HepG2 (cell line): ENCODE measurements around the gene UCN. TPM values are rescaled to one million over a fixed set of nuclear protein-coding genes. Genes with fewer than 3 reads are reported as not detected.

Source experiments
- CC2D1A ChIP-seq: sonication (generic); formaldehyde crosslinking; IDR thresholded peaks from 2 replicates; pipeline ENCODE4 v1.8.1; 2023; ENCODE audit warnings: mild to moderate bottlenecking, missing genetic modification reagents
- CHCHD3 ChIP-seq: sonication (generic); formaldehyde crosslinking; IDR thresholded peaks from 2 replicates; pipeline ENCODE4 v1.8.0; 2022; ENCODE audit warnings: mild to moderate bottlenecking, missing genetic modification reagents, moderate library complexity
- EED ChIP-seq: sonication (generic); formaldehyde crosslinking; IDR thresholded peaks from 2 replicates; pipeline ENCODE4 v1.5.0; 2020; ENCODE audit warnings: mild to moderate bottlenecking, missing genetic modification reagents
- FIP1L1 ChIP-seq: fragments of 200-400 bp; formaldehyde crosslinking; IDR thresholded peaks from 2 replicates; pipeline ENCODE4 v1.6.1; 2018; ENCODE audit warnings: low read depth, mild to moderate bottlenecking, low read length, moderate library complexity, borderline replicate concordance; ENCODE audit not compliant: insufficient read depth
- MAFG ChIP-seq: sonication (generic); formaldehyde crosslinking; IDR thresholded peaks from 2 replicates; pipeline ENCODE4 v1.5.1; 2020; ENCODE audit warnings: mild to moderate bottlenecking, missing genetic modification reagents
- RCOR2 ChIP-seq: IDR thresholded peaks from 2 replicates; pipeline ENCODE4 v1.6.1; 2016; ENCODE audit warnings: missing biosample characterization, missing genetic modification reagents
- RERE ChIP-seq: IDR thresholded peaks from 2 replicates; pipeline ENCODE4 v1.6.1; 2016; ENCODE audit warnings: low read depth, missing genetic modification reagents, missing compliant biosample characterization
- REST ChIP-seq, 2 experiments: IDR thresholded peaks; 2 replicates each; pipeline ENCODE4 v1.6.1; 2011 to 2012; ENCODE audit warnings: low read length in 2 of 2, borderline replicate concordance in 1 of 2, low read depth in 1 of 2, mild to moderate bottlenecking in 1 of 2, moderate library complexity in 1 of 2
- SETDB1 ChIP-seq: sonication (generic); formaldehyde crosslinking; IDR thresholded peaks from 2 replicates; pipeline ENCODE4 v1.5.1; 2020; ENCODE audit warnings: missing genetic modification reagents, mild to moderate bottlenecking, borderline replicate concordance
- SRSF9 ChIP-seq: fragments of 200-400 bp; formaldehyde crosslinking; IDR thresholded peaks from 2 replicates; pipeline ENCODE4 v1.6.1; 2018; ENCODE audit warnings: borderline replicate concordance, mild to moderate bottlenecking, low read depth, low read length; ENCODE audit not compliant: insufficient read depth, poor library complexity, severe bottlenecking
- TAF15 ChIP-seq: fragments of 200-400 bp; formaldehyde crosslinking; IDR thresholded peaks from one replicate; pipeline ENCODE4 v1.6.1; 2018; ENCODE audit warnings: mild to moderate bottlenecking, low read depth, low read length; ENCODE audit not compliant: poor library complexity, severe bottlenecking
- THAP11 ChIP-seq: IDR thresholded peaks from 2 replicates; pipeline ENCODE4 v1.6.1; 2016; ENCODE audit warnings: missing biosample characterization, missing genetic modification reagents
- ZNF569 ChIP-seq: sonication (generic); formaldehyde crosslinking; IDR thresholded peaks from 2 replicates; pipeline ENCODE4 v1.5.0; 2020; ENCODE audit warnings: mild to moderate bottlenecking, missing genetic modification reagents, moderate library complexity, borderline replicate concordance
- ZNF746 ChIP-seq: sonication (generic); formaldehyde crosslinking; IDR thresholded peaks from 2 replicates; pipeline ENCODE4 v1.8.0; 2022; ENCODE audit warnings: mild to moderate bottlenecking, missing genetic modification reagents
- polyA plus RNA-seq, 8 experiments: library from polyadenylated mRNA; depleted of rRNA in 3 of 8; stranded (reverse) in 7 of 8; unstranded in 1 of 8; fragments of >200 nt; fragmentation: Illumina TruSeq in 4 of 8; extraction: Trizol in 4 of 8; gene quantifications; 2 replicates each; pipeline versions ENCODE4 v1.2.1 to v1.2.3, GENCODE V29; 2011 to 2016; ENCODE audit warnings: low read depth in 4 of 8, missing spikeins in 1 of 8, mixed read lengths in 1 of 8; ENCODE audit not compliant: insufficient read depth in 1 of 8
- total RNA-seq, 5 experiments: library from RNA; depleted of rRNA; stranded (reverse); fragments of >200 nt; fragmentation: Illumina TruSeq; extraction: Trizol; gene quantifications; 2 replicates each; pipeline ENCODE4 v1.2.3, GENCODE V29; 2016; ENCODE audit warnings: low read depth in 1 of 5
- TF ChIP-seq, protein P1 (sequence below): sonication (generic); formaldehyde crosslinking; IDR thresholded peaks from 2 replicates; pipeline ENCODE4 v1.4.0; 2020; ENCODE audit warnings: missing genetic modification reagents, mild to moderate bottlenecking, borderline replicate concordance
- TF ChIP-seq, protein P2 (sequence below): sonication (generic); formaldehyde crosslinking; IDR thresholded peaks from 2 replicates; pipeline ENCODE4 v1.5.0; 2020; ENCODE audit warnings: missing genetic modification reagents

Gene UCN
- total and polyA plus RNA-seq, 2 of the 13 experiments (the other 11 are each of a cell fraction or from before 2014, with no cell fraction given) = 1.2 to 2.3 TPM

DNA sequence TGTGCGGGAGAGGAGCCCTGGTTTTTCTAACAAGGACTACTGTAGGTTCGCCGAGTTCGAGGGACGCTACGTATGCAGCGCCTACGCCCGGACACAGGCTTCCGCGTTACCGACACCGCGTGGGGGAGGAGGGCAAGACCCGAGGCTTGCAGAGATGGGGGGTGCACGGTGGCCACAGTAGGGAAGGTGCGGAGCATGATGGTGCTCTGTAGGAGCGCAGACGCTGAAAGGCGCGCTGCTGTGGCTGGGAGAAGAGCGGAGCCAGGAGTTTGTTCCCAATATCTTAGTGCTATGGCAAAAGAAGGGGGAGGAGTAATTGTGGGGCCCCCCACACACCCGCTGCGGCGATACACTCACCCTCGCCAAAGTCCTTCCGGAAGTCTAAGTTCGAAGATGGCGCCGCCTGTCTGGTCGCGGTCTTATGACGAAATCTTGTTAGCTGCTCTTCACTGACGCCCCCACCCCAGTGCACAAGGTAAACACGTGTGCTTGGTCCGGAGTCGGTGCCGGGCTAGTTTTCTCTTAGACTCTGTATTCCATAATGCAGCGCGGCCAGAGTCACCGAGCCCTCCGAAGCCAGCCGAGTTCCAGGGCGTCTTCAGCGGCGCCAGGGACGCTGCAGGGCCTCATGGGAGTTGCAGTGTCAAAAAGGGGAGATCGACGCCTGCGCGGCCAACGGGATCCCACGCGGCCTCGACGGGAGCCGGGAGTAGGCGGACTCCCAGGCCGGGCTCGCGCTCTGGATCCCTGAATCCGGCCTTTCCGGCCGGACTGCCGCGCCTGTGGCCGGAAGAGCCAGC, 48.3 kb upstream of the UCN start, which contains the start of gene GTF3C2 (continued):
- TF ChIP-seq, protein P1, sequence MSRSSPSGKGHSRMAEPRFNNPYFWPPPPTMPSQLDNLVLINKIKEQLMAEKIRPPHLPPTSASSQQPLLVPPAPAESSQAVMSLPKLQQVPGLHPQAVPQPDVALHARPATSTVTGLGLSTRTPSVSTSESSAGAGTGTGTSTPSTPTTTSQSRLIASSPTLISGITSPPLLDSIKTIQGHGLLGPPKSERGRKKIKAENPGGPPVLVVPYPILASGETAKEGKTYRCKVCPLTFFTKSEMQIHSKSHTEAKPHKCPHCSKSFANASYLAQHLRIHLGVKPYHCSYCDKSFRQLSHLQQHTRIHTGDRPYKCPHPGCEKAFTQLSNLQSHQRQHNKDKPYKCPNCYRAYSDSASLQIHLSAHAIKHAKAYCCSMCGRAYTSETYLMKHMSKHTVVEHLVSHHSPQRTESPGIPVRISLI (CRISPR knock-in tag) = no peak; the same call in 1 of the 2 replicates
- TF ChIP-seq THAP11 = peak; percentile 96
- TF ChIP-seq ZNF746 (CRISPR knock-in tag) = peak; percentile 55; the same call in 1 of the 2 replicates
- TF ChIP-seq CC2D1A = 0 out of 2 replicates have a peak, but pooled peaks have one; percentile 55
- TF ChIP-seq MAFG = no peak
- TF ChIP-seq RERE (CRISPR knock-in tag) = peak; percentile 52; the same call in 1 of the 2 replicates
- TF ChIP-seq RCOR2 = no peak
- no peak for TF ChIP-seq SETDB1 (CRISPR knock-in tag)
- TF ChIP-seq SRSF9 = no peak
- TF ChIP-seq ZNF569 = no peak
- TF ChIP-seq CHCHD3 (CRISPR knock-in tag) = no peak
- peak; percentile 12 for TF ChIP-seq FIP1L1
- TF ChIP-seq, protein P2, sequence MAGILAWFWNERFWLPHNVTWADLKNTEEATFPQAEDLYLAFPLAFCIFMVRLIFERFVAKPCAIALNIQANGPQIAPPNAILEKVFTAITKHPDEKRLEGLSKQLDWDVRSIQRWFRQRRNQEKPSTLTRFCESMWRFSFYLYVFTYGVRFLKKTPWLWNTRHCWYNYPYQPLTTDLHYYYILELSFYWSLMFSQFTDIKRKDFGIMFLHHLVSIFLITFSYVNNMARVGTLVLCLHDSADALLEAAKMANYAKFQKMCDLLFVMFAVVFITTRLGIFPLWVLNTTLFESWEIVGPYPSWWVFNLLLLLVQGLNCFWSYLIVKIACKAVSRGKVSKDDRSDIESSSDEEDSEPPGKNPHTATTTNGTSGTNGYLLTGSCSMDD (CRISPR knock-in tag) = no peak
- peak in 1 of 2 experiments; percentile 54; a peak in 1 of 4 replicates for TF ChIP-seq REST (IDR thresholded peaks at IDR 0.05; ENCODE audit: borderline replicate concordance in 1 of 2, low read depth in 1 of 2, low read length in 2 of 2)
- TF ChIP-seq EED (CRISPR knock-in tag) = no peak; the same call in 1 of the 2 replicates
- TF ChIP-seq TAF15 = no peak
